GM21528 (cell line): ENCODE measurements around the gene TRIM40.

ENCODE experiments used
- ATAC-seq: cut with Tn5 transposase; IDR thresholded peaks from one replicate; pipeline ENCODE4 v1.9.1; 2021; ENCODE audit warnings: mild to moderate bottlenecking, moderate library complexity; ENCODE audit not compliant: unreplicated experiment, low FRiP score

The TRIM40 gene

DNA sequence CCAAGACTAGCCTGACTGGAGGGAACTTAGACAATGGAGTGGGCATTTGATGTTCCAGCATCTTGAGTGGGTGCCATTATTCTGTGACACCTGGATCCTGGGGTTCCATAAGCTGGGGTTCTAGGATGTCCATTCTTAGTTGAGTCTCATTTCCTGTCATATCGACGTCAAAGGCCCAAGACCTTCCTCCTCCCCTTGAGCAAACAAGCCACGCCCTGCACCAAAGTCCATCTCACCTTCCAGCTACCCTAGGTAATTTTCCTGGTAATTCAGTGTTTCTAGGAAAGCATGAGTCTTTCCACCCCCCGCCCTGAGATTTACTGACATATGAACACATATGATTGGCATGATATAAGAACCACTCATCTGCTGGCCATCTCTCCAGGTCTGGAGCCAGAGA lies at the start of gene TRIM40:
TRIM40 (plus strand) TSS at position 384 of the 400 bp plus-strand sequence. CDS start 897 bp downstream, outside the sequence.
- no peak for ATAC-seq

DNA sequence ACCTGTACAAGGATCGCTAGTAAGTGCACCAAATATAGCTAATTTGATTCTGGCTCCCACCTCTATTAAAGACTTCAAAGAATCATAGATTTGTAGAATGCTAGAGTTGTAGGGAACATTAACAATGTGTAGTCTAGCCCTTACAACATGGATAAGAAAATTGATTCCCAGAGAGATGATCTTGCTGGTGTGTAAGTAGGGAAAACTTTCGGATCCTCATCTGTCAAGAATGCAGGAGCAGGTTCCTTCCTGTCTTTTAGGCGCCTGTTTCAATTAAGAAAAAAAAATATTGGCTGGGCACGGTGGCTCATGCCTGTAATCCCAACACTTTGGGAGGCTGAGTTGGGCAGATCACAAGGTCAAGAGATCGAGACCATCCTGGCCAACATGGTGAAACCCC lies 48.1 kb upstream of the TRIM40 start:
- ATAC-seq, result no peak

GRCh38 chr6:30091577-30092381 lies 44.2 kb upstream of the TRIM40 start:
- no peak for ATAC-seq

- ATAC-seq, result no peak
Observed at GRCh38 chr6:30092852-30093543, 42.9 kb upstream of the TRIM40 start.

DNA sequence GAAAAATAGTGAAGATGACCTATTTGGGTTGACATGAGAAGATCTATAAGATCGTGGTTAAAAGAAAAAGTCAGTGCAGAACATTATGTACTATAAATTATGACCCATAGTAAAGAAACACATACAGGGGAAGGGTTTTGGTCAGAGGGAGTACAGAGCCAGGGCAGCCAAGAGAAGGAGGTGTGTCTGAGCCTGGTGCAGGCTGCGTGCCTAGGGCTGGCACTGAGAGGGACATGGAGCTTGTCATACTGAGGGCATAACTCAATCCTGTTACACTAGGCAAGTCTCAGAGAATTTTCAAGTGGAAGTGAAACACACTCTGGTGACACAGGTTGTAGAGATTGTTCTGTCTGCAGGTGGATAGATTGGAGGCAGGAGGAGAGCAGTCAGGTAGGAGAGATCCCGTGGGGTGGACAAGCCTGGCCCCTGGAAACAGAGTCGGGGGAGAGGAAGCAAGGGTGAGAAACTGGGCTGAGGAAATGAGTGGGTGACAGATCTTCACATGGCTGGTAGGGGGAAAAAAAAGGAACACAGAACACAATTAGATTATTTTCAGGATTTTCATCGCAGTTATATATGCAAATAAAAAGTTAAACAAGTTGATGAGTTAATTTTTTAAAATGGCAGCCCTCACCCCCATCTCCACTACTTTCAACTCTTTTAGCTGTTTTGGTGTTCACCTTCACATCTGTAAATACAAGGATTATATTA lies 41.8 kb upstream of the TRIM40 start:
- ATAC-seq, result no peak

DNA sequence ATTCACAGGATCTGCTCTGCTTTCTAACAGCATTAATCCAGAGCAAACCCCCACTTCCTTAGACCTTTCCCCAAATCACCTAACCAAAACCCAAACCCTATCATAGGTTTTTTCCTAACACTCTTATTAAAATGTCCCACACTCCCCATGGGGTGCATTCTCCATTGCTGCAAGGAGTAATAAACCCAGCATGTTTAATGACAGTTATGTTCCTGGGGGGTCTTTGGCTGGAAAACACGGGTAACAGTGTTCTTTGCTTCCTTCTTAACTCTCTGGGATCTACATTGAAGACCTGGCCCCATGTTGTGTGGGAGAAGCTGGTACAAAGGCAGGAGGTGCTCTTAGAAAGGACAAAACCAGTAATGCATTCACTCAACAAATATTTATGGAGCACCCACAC lies 39.1 kb upstream of the TRIM40 start:
- ATAC-seq, result no peak

DNA sequence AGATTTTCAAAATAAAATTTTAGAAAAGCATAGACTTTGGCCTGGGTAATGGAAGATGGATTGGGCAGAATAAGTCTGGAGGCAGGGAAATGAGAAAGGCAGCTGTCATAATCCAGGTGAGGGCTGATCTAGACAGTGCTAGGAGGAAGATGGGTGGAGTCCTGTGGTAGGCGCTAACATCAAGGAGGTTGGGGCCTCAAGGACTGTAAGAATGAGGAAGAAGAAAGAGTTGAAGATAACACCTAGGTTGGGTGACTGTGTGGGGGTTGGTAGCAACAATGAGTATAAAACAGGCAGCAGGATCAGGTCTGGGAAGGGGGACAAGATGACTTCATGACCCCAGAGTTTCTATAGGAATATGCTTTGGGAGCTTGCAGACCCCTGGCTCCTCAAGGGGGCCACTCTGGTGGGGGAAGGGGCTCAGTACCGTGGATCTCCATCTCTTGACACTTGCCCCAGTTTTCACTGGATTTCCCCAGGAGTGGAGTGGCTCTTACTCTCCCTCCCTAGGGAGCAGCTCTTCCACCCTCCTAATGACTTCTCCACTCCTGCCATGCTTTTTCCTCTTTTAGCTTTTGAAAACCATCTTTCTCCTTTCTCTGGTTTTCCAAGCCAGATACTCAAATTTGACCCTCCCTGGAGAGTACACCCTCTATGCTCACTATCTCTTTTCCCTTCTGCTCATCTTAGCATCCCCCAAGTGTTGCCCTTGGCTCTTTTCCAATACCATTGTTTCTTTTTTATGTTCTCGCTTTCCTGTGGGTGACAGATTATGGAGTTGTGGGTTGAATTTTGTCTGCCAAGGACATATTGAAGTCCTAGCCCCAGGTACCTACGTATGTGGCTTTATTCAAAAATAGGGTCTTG lies 37.8 kb upstream of the TRIM40 start:
- no peak for ATAC-seq

GRCh38 chr6:30100154-30100553 lies 35.8 kb upstream of the TRIM40 start:
- ATAC-seq, result no peak

DNA sequence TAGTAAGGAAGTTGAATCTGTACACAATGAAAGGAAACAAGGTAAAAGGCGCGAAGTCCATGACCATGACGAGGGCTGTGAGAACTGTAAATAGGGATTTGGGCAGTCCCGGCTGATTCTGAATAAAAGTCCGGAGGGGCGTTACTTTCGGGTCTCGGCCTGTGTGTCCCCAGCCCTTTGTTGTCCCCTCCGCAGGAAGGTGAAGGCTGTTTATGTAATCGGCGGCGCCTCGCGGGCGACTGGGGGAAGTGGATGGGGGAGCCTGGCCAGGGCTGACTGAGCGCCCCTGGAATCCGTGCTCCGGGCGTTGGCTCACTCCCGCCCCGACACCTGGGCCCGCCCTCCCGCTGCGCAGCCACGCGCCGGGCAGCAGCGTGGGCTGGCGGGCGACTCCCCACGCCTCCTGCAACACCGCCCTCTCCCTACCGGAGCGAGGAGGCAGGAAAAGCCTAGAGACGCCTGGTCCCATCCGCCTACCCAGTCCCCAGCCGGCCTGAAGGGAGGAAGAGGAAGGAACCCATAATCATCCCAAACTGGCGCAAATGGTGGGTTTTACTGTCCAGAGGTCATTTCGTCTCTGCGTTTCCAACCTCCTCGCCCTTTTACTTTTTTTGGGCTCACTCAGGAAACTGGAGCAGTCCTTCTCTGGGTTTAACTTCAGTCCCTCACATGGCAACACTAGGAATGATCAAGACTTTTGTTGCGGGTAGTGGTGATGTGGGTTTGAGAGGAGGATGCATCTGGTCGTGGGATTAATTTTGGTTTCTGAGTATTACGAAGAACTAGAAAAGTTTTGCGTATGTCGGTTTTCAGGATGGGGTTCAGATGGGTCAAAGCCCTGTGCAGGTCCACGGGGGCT lies 35.1 kb upstream of the TRIM40 start:
- no peak for ATAC-seq

DNA sequence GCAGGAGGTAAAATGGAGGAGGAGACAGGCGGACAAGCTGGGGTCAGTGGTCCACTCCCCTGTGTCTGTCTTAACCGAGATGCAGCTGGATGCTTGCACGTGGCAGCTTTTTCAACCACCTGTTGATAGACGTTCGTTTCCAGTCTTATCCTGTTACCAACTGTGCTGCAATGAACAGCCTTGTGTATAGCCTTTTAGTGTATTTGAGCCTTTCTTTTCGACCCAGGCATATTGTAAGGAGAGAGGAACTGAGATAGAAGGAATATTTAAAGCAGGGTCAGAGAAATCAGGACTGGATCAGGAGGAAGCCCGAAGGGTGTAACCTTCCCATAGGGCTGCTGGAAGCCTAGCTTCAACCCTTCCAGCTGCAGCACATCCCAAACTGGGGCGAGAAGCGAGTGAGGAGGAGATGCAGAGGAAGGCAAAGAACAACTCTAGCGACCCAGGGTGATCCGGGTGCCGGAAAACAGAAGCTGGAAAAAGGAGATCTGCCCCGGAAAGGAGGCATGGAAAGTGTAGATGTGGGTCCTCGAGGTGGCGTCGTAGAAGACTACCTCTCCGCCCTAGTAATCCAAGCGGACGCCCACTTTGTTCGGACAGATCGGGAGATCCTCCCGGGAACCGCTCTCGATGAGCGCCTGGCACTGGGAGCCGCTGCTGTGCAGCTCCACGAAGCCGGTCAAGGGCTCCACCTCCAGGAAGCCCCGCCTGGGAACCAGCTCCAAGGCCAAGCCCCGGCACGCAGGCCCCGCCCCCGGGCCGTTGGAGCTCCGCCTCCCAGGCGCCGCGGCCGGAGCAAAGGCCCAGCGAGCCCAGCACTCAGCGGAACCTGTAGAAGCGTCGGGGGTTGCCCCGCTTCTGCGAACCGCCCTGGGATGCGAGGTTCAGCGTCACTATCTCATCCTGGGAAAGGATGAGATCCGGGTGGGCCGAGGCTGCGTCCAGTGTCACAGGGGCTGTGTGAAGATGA lies 34.2 kb upstream of the TRIM40 start:
- peak; percentile 66 for ATAC-seq

DNA sequence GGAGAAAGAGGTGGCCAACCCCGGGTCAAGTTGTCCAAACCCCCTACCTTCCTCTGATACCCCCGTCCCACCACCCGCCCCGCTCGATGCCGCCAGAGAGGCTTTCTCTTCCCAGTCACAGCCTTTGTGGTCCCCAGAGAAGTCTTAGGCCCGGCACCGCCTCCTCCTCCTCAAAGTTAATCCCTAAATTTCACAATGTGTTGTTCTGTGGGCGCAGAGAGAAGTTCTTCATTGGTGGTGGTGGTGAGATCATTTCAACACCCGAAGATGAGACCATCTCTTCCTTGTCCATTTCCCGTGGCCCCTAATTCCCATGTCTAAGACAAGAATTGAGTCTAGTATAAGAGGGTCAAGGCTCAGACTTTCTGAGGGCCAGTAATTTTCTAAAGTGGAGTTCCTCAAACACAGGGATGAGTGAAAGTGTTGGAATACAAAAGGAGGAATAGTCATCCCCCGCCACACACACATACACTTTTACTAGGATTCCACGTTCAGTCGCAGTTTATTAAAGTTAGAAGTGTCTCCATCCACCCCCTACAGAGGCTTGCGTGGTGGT lies 33.4 kb upstream of the TRIM40 start:
- ATAC-seq, result no peak

- no peak for ATAC-seq
Observed at GRCh38 chr6:30102970-30103871, 32.7 kb upstream of the TRIM40 start.

DNA sequence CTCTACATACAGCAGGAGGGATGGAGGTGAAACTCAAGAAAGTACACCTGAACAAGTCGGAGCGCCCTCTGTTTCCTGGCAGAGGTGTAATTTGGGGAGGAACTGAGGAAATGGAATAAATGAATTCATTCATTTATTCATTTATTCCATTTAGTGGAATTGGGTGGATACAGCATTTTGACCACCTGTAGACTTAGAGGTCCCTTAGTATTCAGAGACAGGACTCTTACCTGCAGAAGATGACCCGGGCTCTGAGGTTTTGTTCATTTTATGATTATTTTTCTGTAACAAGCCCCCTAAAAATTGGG lies 32.1 kb upstream of the TRIM40 start:
- ATAC-seq, result no peak

GRCh38 chr6:30104661-30105060 lies 31.3 kb upstream of the TRIM40 start:
- ATAC-seq, result no peak

- no peak for ATAC-seq
Observed at GRCh38 chr6:30111266-30111856, 24.6 kb upstream of the TRIM40 start.

DNA sequence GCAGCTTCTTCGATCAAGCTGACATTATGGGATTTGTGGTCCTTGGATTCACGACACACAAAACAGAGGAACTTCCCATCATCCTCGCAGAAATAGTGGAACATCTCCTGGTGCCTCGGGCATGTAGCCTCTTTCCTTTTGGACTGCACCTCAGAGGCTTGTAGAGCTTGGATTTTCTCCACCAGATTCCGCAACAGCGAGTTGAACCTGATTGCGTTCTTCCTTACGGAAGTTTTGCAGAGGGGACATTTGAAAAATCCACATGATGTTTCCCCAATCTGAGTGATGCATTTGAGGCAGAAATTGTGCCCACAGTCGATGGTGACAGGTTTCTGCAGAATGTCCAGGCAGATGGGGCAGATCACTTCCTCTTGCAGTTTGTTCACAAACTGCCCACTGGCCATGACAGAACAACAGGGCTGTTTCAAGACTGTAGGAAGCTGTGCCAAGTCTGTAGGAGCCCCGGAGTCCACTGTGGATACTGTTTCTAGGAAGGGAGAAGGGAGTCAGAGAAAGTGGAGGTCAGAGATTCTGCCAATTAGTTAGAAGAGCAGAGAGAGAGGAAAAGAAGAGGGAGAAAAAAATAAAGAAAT lies 23.4 kb upstream of the TRIM40 start:
- ATAC-seq, result no peak
